Esophagus squamous epithelium (tissue), 4 donors: ENCODE measurements around the gene MAB21L1.

Source experiments
- CTCF ChIP-seq, 6 experiments: fragments of 450-650 bp in 4 of 6; fragments of 200-600 bp in 2 of 6; sonication (generic) in 2 of 6; IDR thresholded peaks; one replicate each; pipeline ENCODE4 v1.5.1; 2016 to 2019; ENCODE audit warnings: antibody characterized with exemption in 6 of 6, mild to moderate bottlenecking in 4 of 6, moderate library complexity in 4 of 6
- POLR2A ChIP-seq, 4 donors: fragments of 450-650 bp; IDR thresholded peaks; one replicate each; pipeline ENCODE4 v1.6.1; 2017; ENCODE audit warnings: antibody characterized with exemption in 4 of 4, mild to moderate bottlenecking in 4 of 4, moderate library complexity in 3 of 4

- TF ChIP-seq CTCF (IDR thresholded peaks at IDR 0.05), result no peak
- no peak for TF ChIP-seq POLR2A (IDR thresholded peaks at IDR 0.05)
Measured at GRCh38 chr13:35482527-35482926, 6.0 kb upstream of the MAB21L1 start.
